Dermis microvascular lymphatic vessel endothelial cell (primary cell): ENCODE data around the gene GLT1D1. TPM values are rescaled to one million over a fixed set of nuclear protein-coding genes. Genes with fewer than 3 reads are reported as not detected.

Experiments
- DNase-seq, 2 donors: peaks; one replicate each; pipeline versions ENCODE4 v3.0.0 to v3.0.0-alpha.2; 2010; ENCODE audit warnings: low read depth in 2 of 2
- total RNA-seq: library from RNA; depleted of rRNA; stranded (reverse); fragments of >200 nt; gene quantifications from 2 replicates; pipeline ENCODE4 v1.2.1, GENCODE V29; 2014

The GLT1D1 gene
- total RNA-seq, 1 donor from 2014 or later = not detected

GRCh38 chr12:128995619-128996018, 142.3 kb downstream of the GLT1D1 start:
- DNase-seq = no peak

- DNase-seq = no peak
These were observed 148.5 kb downstream of the GLT1D1 start for GRCh38 chr12:129001826-129002225.

GRCh38 chr12:129002427-129002826, 149.1 kb downstream of the GLT1D1 start:
- no peak for DNase-seq

DNA sequence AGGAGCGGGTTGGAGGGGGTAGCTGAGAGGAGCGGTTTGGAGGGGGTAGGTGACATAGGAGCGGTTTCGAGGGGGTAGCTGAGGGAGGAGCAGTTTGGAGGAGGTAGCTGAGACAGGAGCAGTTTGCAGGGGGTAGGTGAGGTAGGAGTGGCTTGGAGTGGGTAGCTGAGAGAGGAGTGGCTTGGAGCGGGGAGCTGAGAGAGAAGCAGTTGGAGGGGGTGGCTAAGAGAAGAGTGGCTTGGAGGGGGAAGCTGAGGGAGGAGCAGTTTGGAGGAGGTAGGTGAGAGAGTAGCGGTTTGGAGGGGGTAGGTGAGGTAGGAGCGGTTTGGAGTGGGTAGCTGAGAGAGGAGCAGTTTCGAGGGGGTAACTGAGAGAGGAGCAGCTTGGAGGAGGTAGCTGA, 152.1 kb downstream of the GLT1D1 start:
- no peak for DNase-seq

DNA sequence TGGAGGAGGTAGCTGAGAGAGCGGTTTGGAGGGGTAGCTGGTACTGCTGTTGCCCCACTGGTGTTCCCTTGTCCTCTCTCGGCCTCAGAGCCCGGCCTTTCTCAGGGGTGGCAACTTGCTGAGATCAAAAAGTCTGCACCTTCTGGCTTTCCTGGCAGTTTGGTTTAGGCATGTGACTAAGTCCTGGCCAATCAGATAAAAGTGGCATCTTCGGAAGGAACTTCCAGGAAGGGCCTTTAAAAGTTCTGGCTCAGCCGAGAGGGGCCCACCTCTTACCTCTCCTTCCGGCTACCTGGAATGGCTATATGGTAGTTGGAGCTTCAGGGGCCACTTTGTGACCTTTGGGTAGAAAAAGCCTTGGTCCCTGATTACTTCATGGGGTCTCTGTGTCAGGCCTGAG, 152.6 kb downstream of the GLT1D1 start:
- no peak for DNase-seq

DNA sequence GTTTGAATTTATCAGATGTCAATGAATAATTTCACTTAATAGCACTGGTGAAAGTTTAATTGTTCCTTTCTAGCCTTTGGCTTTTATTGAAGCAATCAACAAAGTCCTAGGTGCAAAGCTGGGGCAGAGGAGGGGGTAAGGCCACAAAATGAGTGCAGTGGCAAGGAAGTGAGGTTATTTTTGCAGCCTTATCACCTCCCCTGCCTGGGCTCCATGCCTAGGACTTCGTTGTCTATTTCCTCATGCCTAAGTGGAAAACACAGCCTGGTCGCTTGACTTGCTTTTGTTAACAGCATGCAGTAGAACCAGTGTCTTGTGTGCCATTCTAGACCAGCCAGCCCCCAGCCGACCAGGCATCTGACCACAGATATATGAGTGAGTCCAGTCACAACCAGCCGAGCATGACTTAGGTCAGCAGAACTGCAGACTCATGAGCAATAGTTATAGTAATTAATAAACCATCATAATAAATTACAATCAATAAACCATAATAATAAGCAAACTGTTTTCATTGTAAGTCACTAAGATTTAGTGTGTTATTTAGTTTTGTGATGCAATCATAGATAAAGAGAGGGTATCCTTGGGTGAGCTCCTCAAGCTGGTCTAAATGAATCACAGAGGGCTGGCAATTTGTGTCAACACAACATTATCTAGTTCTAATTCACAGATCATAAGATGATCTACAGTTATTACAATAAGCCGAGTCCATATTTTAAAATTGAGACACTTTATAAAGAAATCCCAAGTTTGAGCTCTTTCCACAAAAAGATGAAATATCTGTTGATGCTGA, 156.8 kb downstream of the GLT1D1 start:
- DNase-seq = no peak

DNA sequence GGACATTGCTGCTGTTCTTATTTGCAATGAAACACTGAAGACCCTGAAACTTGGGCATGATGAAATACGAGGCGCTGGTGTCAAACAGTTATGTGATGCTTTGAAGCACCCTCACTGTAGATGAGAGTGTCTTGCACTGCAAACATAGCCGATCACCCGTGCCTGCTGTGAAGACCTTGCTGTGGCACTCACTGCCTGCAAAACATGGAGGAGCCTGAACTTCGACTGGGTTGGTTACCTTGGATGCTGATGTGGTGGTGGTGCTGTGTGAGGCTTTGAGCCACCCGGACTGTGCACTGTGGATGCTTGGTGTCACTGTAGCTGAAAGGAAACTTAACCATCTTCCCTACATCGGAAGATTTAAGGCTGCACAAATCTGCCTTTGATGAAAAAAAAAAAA, 162.9 kb downstream of the GLT1D1 start:
- DNase-seq = no peak

- no peak for DNase-seq
These were observed 171.8 kb downstream of the GLT1D1 start for GRCh38 chr12:129025055-129025454.

DNA sequence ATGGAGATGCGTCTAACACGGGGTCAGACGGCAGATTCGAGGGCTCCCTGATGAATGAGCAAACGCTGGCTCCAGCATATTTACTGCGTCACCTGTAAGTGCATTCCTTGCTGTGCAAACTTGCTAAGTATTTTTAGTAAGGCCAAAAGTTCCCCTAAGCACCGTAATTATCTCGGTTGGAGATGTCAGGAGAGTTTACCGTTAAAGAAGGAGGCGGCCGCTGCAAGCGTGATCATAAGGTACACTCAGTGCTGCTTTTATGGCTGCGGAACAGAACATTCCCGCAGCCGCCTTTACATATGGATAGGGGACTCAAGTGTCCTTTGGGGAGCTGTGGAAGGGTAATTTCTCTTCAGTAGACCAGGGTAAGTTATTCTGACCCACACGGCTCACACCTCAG, 175.6 kb downstream of the GLT1D1 start:
- no peak for DNase-seq

Other genes with a start within 250 kb of the GLT1D1 start
- gene SLC15A4, start 29.5 kb upstream of the GLT1D1 start, total RNA-seq = 20.3 and 30.0 TPM in 2 replicates